WTC11 (cell line): Measurements from ENCODE around the gene LGALS3.

ENCODE experiments used
- CTCF ChIP-seq: fragments of 200-600 bp; IDR thresholded peaks from 2 replicates; pipeline ENCODE4 v1.8.0; 2022; ENCODE audit warnings: antibody characterized with exemption
- SP1 ChIP-seq: sonication (generic); formaldehyde crosslinking; conservative IDR thresholded peaks from 2 replicates; pipeline ENCODE4 v1.8.1; 2022; ENCODE audit warnings: missing genetic modification reagents

GRCh38 chr14:55111122-55111708 is 17.8 kb upstream of the LGALS3 start:
- TF ChIP-seq CTCF (no peak), SP1 (no peak)
